Neural progenitor cell (in vitro differentiated cells): ENCODE measurements around the gene PTBP3. TPM values are rescaled to one million over a fixed set of nuclear protein-coding genes. Genes with fewer than 3 reads are reported as not detected.

Source experiments
- DNase-seq: peaks from one replicate; pipeline ENCODE4 v3.0.0-alpha.2; 2016; ENCODE audit warnings: low spot score
- H2AFZ ChIP-seq: fragments of 200-600 bp; sonication (generic); replicated peaks from 2 replicates; pipeline ENCODE4 v1.6.1; 2016; ENCODE audit warnings: antibody characterized with exemption
- H3F3A ChIP-seq: fragments of 200-600 bp; sonication (generic); 2 replicates; pipeline ENCODE4 v1.6.1; 2016; ENCODE audit warnings: antibody characterized with exemption, low read depth
- H3K27ac ChIP-seq: fragments of 200-600 bp; sonication (generic); 2 replicates; pipeline ENCODE4 v1.5.1; 2016; ENCODE audit warnings: mild to moderate bottlenecking
- H3K27me3 ChIP-seq: fragments of 200-600 bp; sonication (generic); 2 replicates; pipeline ENCODE4 v1.6.1; 2016; ENCODE audit warnings: mild to moderate bottlenecking, moderate library complexity
- H3K36me3 ChIP-seq: fragments of 200-600 bp; sonication (generic); 2 replicates; pipeline ENCODE4 v1.5.1; 2016
- H3K4me1 ChIP-seq: fragments of 200-600 bp; sonication (generic); 2 replicates; pipeline ENCODE4 v1.6.1; 2016; ENCODE audit warnings: mixed run types
- H3K4me2 ChIP-seq: fragments of 200-600 bp; sonication (generic); 2 replicates; pipeline ENCODE4 v1.6.1; 2016
- H3K4me3 ChIP-seq: fragments of 200-600 bp; sonication (generic); 2 replicates; pipeline ENCODE4 v1.5.1; 2016
- H3K79me2 ChIP-seq: fragments of 200-600 bp; sonication (generic); 2 replicates; pipeline ENCODE4 v1.6.1; 2016; ENCODE audit warnings: low read depth
- H3K9ac ChIP-seq: fragments of 200-600 bp; sonication (generic); 2 replicates; pipeline ENCODE4 v1.6.1; 2016
- H3K9me3 ChIP-seq: fragments of 200-600 bp; sonication (generic); 2 replicates; pipeline ENCODE4 v1.5.1; 2016; ENCODE audit warnings: low read depth
- H4K20me1 ChIP-seq: fragments of 200-600 bp; sonication (generic); 2 replicates; pipeline ENCODE4 v1.6.1; 2016; ENCODE audit warnings: low read depth
- H3K27ac Mint-ChIP-seq: 3 replicates; pipeline ENCODE4 v1.8.0; 2021; ENCODE audit warnings: mixed read lengths
- H3K27me3 Mint-ChIP-seq: 2 replicates; pipeline ENCODE4 v1.8.0; 2022; ENCODE audit warnings: low read depth, mild to moderate bottlenecking, inconsistent platforms, moderate library complexity, mixed read lengths; ENCODE audit not compliant: insufficient read depth
- H3K36me3 Mint-ChIP-seq: 3 replicates; pipeline ENCODE4 v1.8.0; 2021; ENCODE audit warnings: mixed read lengths
- H3K4me1 Mint-ChIP-seq: 3 replicates; pipeline ENCODE4 v1.8.0; 2021; ENCODE audit warnings: mixed read lengths
- H3K4me3 Mint-ChIP-seq: 3 replicates; pipeline ENCODE4 v1.8.0; 2021; ENCODE audit warnings: mild to moderate bottlenecking, moderate library complexity, mixed read lengths
- H3K9me3 Mint-ChIP-seq: 3 replicates; pipeline ENCODE4 v1.8.0; 2020; ENCODE audit warnings: mixed read lengths
- CTCF ChIP-seq: fragments of 200-600 bp; sonication (generic); IDR thresholded peaks from 2 replicates; pipeline ENCODE4 v1.5.1; 2017; ENCODE audit warnings: antibody characterized with exemption, mild to moderate bottlenecking
- EZH2 ChIP-seq: fragments of 200-600 bp; sonication (generic); IDR thresholded peaks from 2 replicates; pipeline ENCODE4 v1.6.1; 2017; ENCODE audit warnings: antibody characterized with exemption, mild to moderate bottlenecking, moderate library complexity
- EZH2phosphoT487 ChIP-seq: fragments of 200-600 bp; sonication (generic); IDR thresholded peaks from 2 replicates; pipeline ENCODE4 v1.6.1; 2017; ENCODE audit warnings: antibody characterized with exemption
- total RNA-seq: library from RNA; depleted of rRNA; stranded (reverse); fragments of >200 nt; gene quantifications from 2 replicates; pipeline ENCODE4 v1.2.3, GENCODE V29; 2015; ENCODE audit warnings: low replicate concordance

The PTBP3 gene
- total RNA-seq, 1 donor from 2014 or later: 84.7 TPM

- Histone ChIP-seq H3K4me2 (no peak overlapping the region), H3K9ac (no peak overlapping the region), H3K27ac (no peak overlapping the region), H3K4me3 (no peak overlapping the region), H3F3A (peaks cover 2% of the 10 kb centered on the region), H4K20me1 (no peaks in the 10 kb centered on the region), H3K36me3 (no peaks in the 10 kb centered on the region), H2AFZ (peak overlapping the region; percentile 20), H3K4me1 (peaks cover 7% of the 10 kb centered on the region), H3K9me3 (no peaks in the 10 kb centered on the region), H3K27me3 (no peaks in the 10 kb centered on the region), H3K79me2 (no peaks in the 10 kb centered on the region)
- peaks cover 2% of the 10 kb centered on the region for H3K9me3 Mint-ChIP-seq
- no peak overlapping the region for H3K27ac Mint-ChIP-seq
- DNase-seq: no peak
- H3K4me3 Mint-ChIP-seq: no peak overlapping the region
- peaks cover 8% of the 10 kb centered on the region for H3K27me3 Mint-ChIP-seq
- H3K4me1 Mint-ChIP-seq: peaks cover 6% of the 10 kb centered on the region
- no peaks in the 10 kb centered on the region for H3K36me3 Mint-ChIP-seq
- TF ChIP-seq CTCF: no peak
These were observed 146.0 kb downstream of the PTBP3 start for GRCh38 chr9:112187404-112187803.

- no peak overlapping the region for H2AFZ ChIP-seq
- H3K36me3 Mint-ChIP-seq: no peaks in the 10 kb centered on the region
- H3K9me3 Mint-ChIP-seq: peaks cover 2% of the 10 kb centered on the region
These were observed 146.7 kb downstream of the PTBP3 start for GRCh38 chr9:112186695-112187094.

GRCh38 chr9:112184946-112185345, 148.5 kb downstream of the PTBP3 start:
- Mint-ChIP-seq H3K27ac (no peak overlapping the region), H3K4me3 (no peak overlapping the region), H3K4me1 (peaks cover 11% of the 10 kb centered on the region), H3K9me3 (no peaks in the 10 kb centered on the region), H3K27me3 (peaks cover 11% of the 10 kb centered on the region), H3K36me3 (no peaks in the 10 kb centered on the region)
- Histone ChIP-seq H3K4me2 (no peak overlapping the region), H3K27me3 (no peaks in the 10 kb centered on the region), H3K79me2 (no peaks in the 10 kb centered on the region), H3K27ac (no peak overlapping the region), H3K4me1 (peaks cover 7% of the 10 kb centered on the region), H4K20me1 (no peaks in the 10 kb centered on the region), H3K9me3 (no peaks in the 10 kb centered on the region), H3K9ac (no peak overlapping the region), H2AFZ (no peak overlapping the region), H3F3A (peaks cover 2% of the 10 kb centered on the region), H3K36me3 (no peaks in the 10 kb centered on the region), H3K4me3 (no peak overlapping the region)
- no peak for DNase-seq
- TF ChIP-seq CTCF (no peak), EZH2 (no peak), EZH2phosphoT487 (no peak)

More at GRCh38 chr9:112186695-112187094, 146.7 kb downstream of the PTBP3 start:
- Mint-ChIP-seq H3K27me3 (peaks cover 8% of the 10 kb centered on the region), H3K27ac (no peak overlapping the region), H3K4me1 (peaks cover 6% of the 10 kb centered on the region), H3K4me3 (no peak overlapping the region)
- Histone ChIP-seq H3K27me3 (no peaks in the 10 kb centered on the region), H3K9me3 (no peaks in the 10 kb centered on the region), H3F3A (peaks cover 2% of the 10 kb centered on the region), H3K9ac (no peak overlapping the region), H3K4me2 (no peak overlapping the region), H3K4me3 (no peak overlapping the region), H3K27ac (no peak overlapping the region), H4K20me1 (no peaks in the 10 kb centered on the region), H3K36me3 (no peaks in the 10 kb centered on the region), H3K79me2 (no peaks in the 10 kb centered on the region), H3K4me1 (peaks cover 7% of the 10 kb centered on the region)
- no peak for DNase-seq
- no peak for TF ChIP-seq EZH2
- no peak for TF ChIP-seq CTCF
- TF ChIP-seq EZH2phosphoT487: no peak
